Measurements from ENCODE around the gene GIMAP6.
"Not testable (repeated sequence)": the region's sequence is repeated elsewhere in the genome, so short reads cannot be mapped to it uniquely, and the experiment has no call there.

The GIMAP6 gene

DNA sequence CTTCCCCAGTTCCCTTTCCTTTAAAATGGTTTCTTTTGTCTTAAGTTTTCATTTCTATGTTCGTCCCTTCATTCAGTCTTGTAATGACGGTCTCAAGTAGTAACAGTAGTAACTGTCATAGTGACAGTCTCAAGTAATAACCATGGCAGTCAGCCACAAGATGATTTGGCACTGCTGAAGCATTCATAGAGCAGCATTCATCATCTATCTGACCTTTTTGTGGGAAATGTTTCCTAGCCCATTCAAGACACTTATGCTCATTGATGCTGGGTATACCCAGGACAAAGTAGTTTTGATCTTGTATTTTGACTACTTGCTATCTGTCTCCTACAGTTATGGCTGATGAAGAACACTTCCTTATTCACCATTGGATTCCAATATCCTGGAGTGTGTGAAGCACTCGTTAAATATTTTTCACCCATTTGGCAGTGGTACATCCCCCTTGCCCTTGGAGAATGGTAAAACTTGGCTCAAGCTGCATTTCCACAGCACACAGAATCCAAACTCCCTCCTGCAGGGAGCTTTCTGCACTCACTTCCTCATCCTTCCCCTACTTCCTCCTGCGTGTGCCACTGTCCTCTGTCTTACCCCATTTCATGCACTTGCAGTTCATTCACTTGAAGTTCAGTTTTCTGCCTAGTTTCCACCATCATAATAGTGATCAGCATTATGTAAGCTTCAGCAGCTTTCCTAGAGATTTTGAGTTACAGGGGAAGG lies 46.0 kb downstream of the GIMAP6 start:
- no peaks in the 10 kb centered on the region for H3K79me2 ChIP-seq (ENCODE audit: control insufficient read depth, insufficient read depth, low read length, unreplicated experiment)
- no peaks in the 10 kb centered on the region for H3K4me1 ChIP-seq (ENCODE audit: control insufficient read depth, insufficient read depth, low read length, unreplicated experiment)
- no peak overlapping the region for H3K4me3 ChIP-seq (ENCODE audit: low read depth, low read length)
- no peaks in the 10 kb centered on the region for H3K36me3 ChIP-seq (ENCODE audit: insufficient read depth, low read length)
- no peak overlapping the region for H2AFZ ChIP-seq (ENCODE audit: low read length, unreplicated experiment)
- no peaks in the 10 kb centered on the region for H3K27me3 ChIP-seq (ENCODE audit: insufficient read depth, low read length)
- no peak overlapping the region for H3K27ac ChIP-seq (ENCODE audit: low read depth, low read length)

DNA sequence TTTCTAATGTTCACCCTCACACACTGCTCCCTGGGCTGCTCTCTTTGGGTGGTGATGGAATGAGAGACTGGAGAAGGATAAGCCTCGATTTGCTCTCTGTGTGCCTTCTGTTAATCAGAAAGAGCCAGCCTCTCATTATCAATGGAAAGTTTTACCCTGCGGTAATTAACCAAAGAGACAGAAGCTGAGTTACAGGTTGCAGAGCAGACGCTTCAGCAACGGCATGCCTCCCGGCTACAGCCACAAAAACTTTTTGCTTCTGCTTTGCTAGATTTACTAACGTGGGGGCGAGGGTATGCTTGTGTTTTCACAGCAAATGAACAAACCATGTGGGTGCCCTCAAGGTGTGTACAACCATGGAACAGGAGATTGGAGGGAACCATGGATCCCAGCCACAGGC lies 47.0 kb downstream of the GIMAP6 start:
- Histone ChIP-seq H3K36me3 (ENCODE audit: insufficient read depth, low read length) (no peaks in the 10 kb centered on the region), H3K4me3 (ENCODE audit: low read depth, low read length) (no peak overlapping the region), H3K79me2 (ENCODE audit: control insufficient read depth, insufficient read depth, low read length, unreplicated experiment) (no peaks in the 10 kb centered on the region), H2AFZ (ENCODE audit: low read length, unreplicated experiment) (no peak overlapping the region), H3K4me1 (ENCODE audit: control insufficient read depth, insufficient read depth, low read length, unreplicated experiment) (no peaks in the 10 kb centered on the region), H3K27me3 (ENCODE audit: insufficient read depth, low read length) (no peaks in the 10 kb centered on the region), H3K27ac (ENCODE audit: low read depth, low read length) (no peak overlapping the region)

DNA sequence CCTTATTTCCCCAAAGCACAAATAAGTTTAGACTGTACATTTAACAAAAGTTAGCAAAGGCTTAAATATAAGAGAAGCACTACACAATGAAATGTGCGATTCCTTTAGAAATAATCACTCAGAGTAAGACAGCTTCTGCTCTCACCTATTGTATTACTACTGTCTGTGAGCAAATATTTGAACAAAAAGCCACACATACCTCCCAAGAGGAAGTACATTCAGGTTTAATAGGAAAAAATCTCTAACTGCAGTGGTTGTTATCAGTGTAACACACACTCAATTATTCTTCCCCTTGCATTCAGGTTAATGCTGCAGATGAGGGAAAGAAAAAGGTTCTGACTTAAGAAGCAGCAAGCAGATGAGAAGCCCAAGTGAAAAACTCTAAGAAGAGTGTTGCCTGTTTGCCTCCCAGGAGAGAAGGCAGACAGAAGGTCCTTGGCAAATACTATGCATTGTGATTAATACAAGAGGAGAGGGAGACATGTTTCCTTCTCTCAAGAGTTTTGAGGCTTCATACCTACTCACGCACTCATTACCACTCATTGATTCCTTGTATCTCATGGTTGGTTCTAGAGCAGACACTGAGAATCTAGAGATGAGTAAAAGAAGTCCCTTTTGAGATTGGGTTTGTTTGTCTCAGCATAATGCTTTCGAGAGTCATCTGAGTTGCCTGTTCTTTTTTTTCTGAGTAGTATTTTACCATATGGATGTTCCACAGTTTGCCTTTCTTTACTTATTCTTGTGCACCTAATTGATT lies 51.4 kb downstream of the GIMAP6 start:
- Histone ChIP-seq H3K27me3 (ENCODE audit: insufficient read depth, low read length) (no peaks in the 10 kb centered on the region), H3K27ac (ENCODE audit: low read depth, low read length) (no peak overlapping the region), H2AFZ (ENCODE audit: low read length, unreplicated experiment) (no peak overlapping the region), H3K4me1 (ENCODE audit: control insufficient read depth, insufficient read depth, low read length, unreplicated experiment) (no peaks in the 10 kb centered on the region), H3K36me3 (ENCODE audit: insufficient read depth, low read length) (no peaks in the 10 kb centered on the region), H3K4me3 (ENCODE audit: low read depth, low read length) (no peak overlapping the region), H3K79me2 (ENCODE audit: control insufficient read depth, insufficient read depth, low read length, unreplicated experiment) (no peaks in the 10 kb centered on the region)

DNA sequence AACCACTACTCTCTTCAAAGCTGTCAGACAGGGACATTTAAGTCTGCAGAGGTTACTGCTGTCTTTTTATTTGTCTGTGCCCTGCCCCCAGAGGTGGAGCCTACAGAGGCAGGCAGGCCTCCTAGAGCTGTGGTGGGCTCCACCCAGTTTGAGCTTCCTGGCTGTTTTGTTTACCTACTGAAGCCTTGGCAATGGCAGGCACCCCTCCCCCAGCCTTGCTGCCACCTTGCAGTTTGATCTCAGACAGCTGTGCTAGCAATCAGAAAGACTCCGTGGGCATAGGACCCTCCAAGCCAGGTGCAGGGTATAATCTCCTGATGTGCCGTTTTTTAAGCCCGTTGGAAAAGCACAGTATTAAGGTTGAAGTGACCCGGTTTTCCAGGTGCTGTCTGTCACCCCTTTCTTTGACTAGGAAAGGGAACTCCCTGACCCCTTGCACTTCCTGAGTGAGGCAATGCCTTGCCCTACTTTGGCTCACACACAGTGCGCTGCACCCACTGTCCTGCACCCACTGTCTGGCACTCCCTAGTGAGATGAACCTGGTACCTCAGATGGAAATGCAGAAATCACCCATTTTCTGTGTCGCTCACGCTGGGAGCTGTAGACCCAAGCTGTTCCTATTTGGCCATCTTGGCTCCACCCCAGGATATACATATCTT lies 52.1 kb downstream of the GIMAP6 start:
- not testable (repeated sequence) for H3K4me1 ChIP-seq (ENCODE audit: control insufficient read depth, insufficient read depth, low read length, unreplicated experiment); H3K27me3 ChIP-seq (ENCODE audit: insufficient read depth, low read length); H3K4me3 ChIP-seq (ENCODE audit: low read depth, low read length); H3K36me3 ChIP-seq (ENCODE audit: insufficient read depth, low read length); H2AFZ ChIP-seq (ENCODE audit: low read length, unreplicated experiment); H3K79me2 ChIP-seq (ENCODE audit: control insufficient read depth, insufficient read depth, low read length, unreplicated experiment); H3K27ac ChIP-seq (ENCODE audit: low read depth, low read length)
